HEK293T (cell line): ENCODE results near the gene TTBK1.

Experiments used
- ARNT ChIP-seq: fragments of 450-650 bp; IDR thresholded peaks from 2 replicates; pipeline ENCODE4 v1.6.1; 2017; ENCODE audit warnings: mild to moderate bottlenecking
- BHLHE40 ChIP-seq: fragments of 450-650 bp; IDR thresholded peaks from 2 replicates; pipeline ENCODE4 v1.6.1; 2016; ENCODE audit warnings: mild to moderate bottlenecking, moderate library complexity, borderline replicate concordance
- CTBP1 ChIP-seq: fragments of 450-650 bp; IDR thresholded peaks from 2 replicates; pipeline ENCODE4 v1.6.1; 2016; ENCODE audit warnings: borderline replicate concordance
- ELF4 ChIP-seq: fragments of 450-650 bp; IDR thresholded peaks from 2 replicates; pipeline ENCODE4 v1.6.1; 2017; ENCODE audit warnings: antibody characterized with exemption
- FOXA1 ChIP-seq: fragments of 450-650 bp; IDR thresholded peaks from 2 replicates; pipeline ENCODE4 v1.6.1; 2016; ENCODE audit warnings: mild to moderate bottlenecking
- FOXK2 ChIP-seq: fragments of 450-650 bp; IDR thresholded peaks from 2 replicates; pipeline ENCODE4 v1.6.1; 2016; ENCODE audit warnings: mild to moderate bottlenecking
- FOXM1 ChIP-seq: fragments of 450-650 bp; IDR thresholded peaks from 2 replicates; pipeline ENCODE4 v1.6.1; 2017; ENCODE audit warnings: mild to moderate bottlenecking, borderline replicate concordance
- HDGF ChIP-seq: fragments of 450-650 bp; IDR thresholded peaks from 2 replicates; pipeline ENCODE4 v1.6.1; 2017; ENCODE audit warnings: antibody characterized with exemption, borderline replicate concordance
- LEF1 ChIP-seq: fragments of 450-650 bp; IDR thresholded peaks from 2 replicates; pipeline ENCODE4 v1.6.1; 2017; ENCODE audit warnings: mild to moderate bottlenecking, borderline replicate concordance
- NFRKB ChIP-seq: fragments of 450-650 bp; IDR thresholded peaks from 2 replicates; pipeline ENCODE4 v1.6.1; 2016; ENCODE audit warnings: mild to moderate bottlenecking, moderate library complexity
- SP1 ChIP-seq: fragments of 450-650 bp; IDR thresholded peaks from 2 replicates; pipeline ENCODE4 v1.6.1; 2017
- SUZ12 ChIP-seq: fragments of 450-650 bp; IDR thresholded peaks from 2 replicates; pipeline ENCODE4 v1.6.1; 2016; ENCODE audit warnings: mild to moderate bottlenecking
- TARDBP ChIP-seq: fragments of 450-650 bp; IDR thresholded peaks from 2 replicates; pipeline ENCODE4 v1.6.1; 2016
- TF ChIP-seq, protein P1 (sequence below): fragments of 450-650 bp; IDR thresholded peaks from 2 replicates; pipeline ENCODE4 v1.6.1; 2016

DNA sequence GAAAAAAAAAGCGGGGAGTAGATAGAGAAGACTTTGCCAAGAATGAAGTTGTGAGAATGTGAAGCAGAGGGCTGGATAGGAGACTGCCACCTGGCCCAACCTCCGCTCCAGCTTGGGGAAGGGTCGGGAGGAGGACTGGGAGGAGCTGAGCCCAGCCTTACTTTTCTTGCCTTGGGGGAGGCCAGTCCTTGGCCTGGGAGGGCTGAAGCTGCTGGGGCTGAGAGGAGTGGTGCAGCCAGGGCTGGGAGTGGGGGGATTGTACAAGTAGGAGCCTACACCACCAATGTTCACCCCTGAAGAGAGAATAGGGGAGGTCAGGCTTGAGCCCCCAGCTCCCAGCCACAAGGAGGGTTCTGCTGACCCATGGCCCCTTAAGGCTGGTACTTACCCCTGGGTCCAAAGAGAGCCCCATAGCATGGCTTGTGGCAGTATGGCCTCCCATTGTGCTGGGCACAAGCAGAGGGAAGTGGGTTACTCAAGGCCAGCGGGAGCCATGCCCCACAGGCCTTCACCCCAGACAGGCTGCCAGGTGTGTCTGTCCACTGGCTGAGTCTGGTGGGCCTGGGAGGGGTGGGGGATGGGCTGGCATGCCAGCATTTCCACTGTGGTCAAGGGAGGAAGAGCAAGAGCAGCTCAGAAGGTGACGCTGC is 64.3 kb downstream of the TTBK1 start:
- TF ChIP-seq SP1 (no peak), FOXM1 (no peak), NFRKB (no peak), FOXA1 (no peak), TARDBP (no peak), SUZ12 (no peak), FOXK2 (no peak), HDGF (no peak), BHLHE40 (no peak), CTBP1 (no peak), ELF4 (no peak), LEF1 (no peak), ARNT (no peak)
- TF ChIP-seq, protein P1, sequence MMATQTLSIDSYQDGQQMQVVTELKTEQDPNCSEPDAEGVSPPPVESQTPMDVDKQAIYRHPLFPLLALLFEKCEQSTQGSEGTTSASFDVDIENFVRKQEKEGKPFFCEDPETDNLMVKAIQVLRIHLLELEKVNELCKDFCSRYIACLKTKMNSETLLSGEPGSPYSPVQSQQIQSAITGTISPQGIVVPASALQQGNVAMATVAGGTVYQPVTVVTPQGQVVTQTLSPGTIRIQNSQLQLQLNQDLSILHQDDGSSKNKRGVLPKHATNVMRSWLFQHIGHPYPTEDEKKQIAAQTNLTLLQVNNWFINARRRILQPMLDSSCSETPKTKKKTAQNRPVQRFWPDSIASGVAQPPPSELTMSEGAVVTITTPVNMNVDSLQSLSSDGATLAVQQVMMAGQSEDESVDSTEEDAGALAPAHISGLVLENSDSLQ = no peak
